GM23338 (cell line): ENCODE results near the gene PRRX1. TPM values are rescaled to one million over a fixed set of nuclear protein-coding genes. Genes with fewer than 3 reads are reported as not detected.
A peak's percentile ranks its signal among the peaks of the same experiment; 100 is the strongest.

Experiments used
- ATAC-seq: fragments of 200-7000 bp; cut with Tn5 transposase; 3 replicates; pipeline ENCODE4 v1.9.1; 2020
- DNase-seq: peaks from one replicate; pipeline ENCODE4 v3.0.0-alpha.2; 2015; ENCODE audit warnings: low spot score
- H2AFZ ChIP-seq: fragments of 200-600 bp; sonication (generic); 2 replicates; pipeline ENCODE4 v1.8.0; 2016; ENCODE audit warnings: antibody characterized with exemption, mild to moderate bottlenecking, moderate library complexity
- H3F3A ChIP-seq: fragments of 200-600 bp; sonication (generic); replicated peaks from 2 replicates; pipeline ENCODE4 v1.8.0; 2017; ENCODE audit warnings: antibody characterized with exemption, mixed run types, low read depth
- H3K27ac ChIP-seq: fragments of 200-600 bp; sonication (generic); 2 replicates; pipeline ENCODE4 v1.6.1; 2016; ENCODE audit warnings: low read depth
- H3K27me3 ChIP-seq: fragments of 200-600 bp; sonication (generic); 2 replicates; pipeline ENCODE4 v1.8.0; 2016; ENCODE audit warnings: mild to moderate bottlenecking, mixed run types, moderate library complexity; ENCODE audit not compliant: insufficient read depth
- H3K36me3 ChIP-seq: fragments of 200-600 bp; sonication (generic); 2 replicates; pipeline ENCODE4 v1.8.0; 2016; ENCODE audit warnings: mild to moderate bottlenecking; ENCODE audit not compliant: insufficient read depth
- H3K4me1 ChIP-seq: fragments of 200-600 bp; sonication (generic); 2 replicates; pipeline ENCODE4 v1.8.0; 2016; ENCODE audit warnings: mild to moderate bottlenecking, moderate library complexity; ENCODE audit not compliant: insufficient read depth
- H3K4me2 ChIP-seq: fragments of 200-600 bp; sonication (generic); 2 replicates; pipeline ENCODE4 v1.7.1; 2017; ENCODE audit warnings: mixed run types
- H3K4me3 ChIP-seq: fragments of 200-600 bp; sonication (generic); 2 replicates; pipeline ENCODE4 v1.6.1; 2016; ENCODE audit warnings: mixed run types
- H3K79me2 ChIP-seq: fragments of 200-600 bp; sonication (generic); replicated peaks from 2 replicates; pipeline ENCODE4 v1.8.0; 2017; ENCODE audit warnings: mild to moderate bottlenecking; ENCODE audit not compliant: insufficient read depth
- H3K9me2 ChIP-seq: fragments of 200-600 bp; sonication (generic); 2 replicates; pipeline ENCODE4 v1.8.0; 2017; ENCODE audit not compliant: insufficient read depth
- H4K20me1 ChIP-seq: fragments of 200-600 bp; sonication (generic); replicated peaks from 2 replicates; pipeline ENCODE4 v1.8.0; 2017; ENCODE audit warnings: mild to moderate bottlenecking; ENCODE audit not compliant: insufficient read depth
- H3K27ac Mint-ChIP-seq: 2 replicates; pipeline ENCODE4 v1.8.0; 2020; ENCODE audit warnings: inconsistent platforms, mild to moderate bottlenecking, moderate library complexity, mixed read lengths
- H3K27me3 Mint-ChIP-seq: 3 replicates; pipeline ENCODE4 v1.8.0; 2022; ENCODE audit warnings: low read depth, mild to moderate bottlenecking, moderate library complexity, mixed read lengths, inconsistent platforms; ENCODE audit not compliant: insufficient read depth, poor library complexity
- H3K36me3 Mint-ChIP-seq: 3 replicates; pipeline ENCODE4 v1.8.0; 2021; ENCODE audit warnings: low read depth, mild to moderate bottlenecking, inconsistent platforms, moderate library complexity, mixed read lengths
- H3K4me1 Mint-ChIP-seq: 3 replicates; pipeline ENCODE4 v1.8.0; 2020; ENCODE audit warnings: mild to moderate bottlenecking, inconsistent platforms, mixed read lengths
- H3K4me3 Mint-ChIP-seq: 3 replicates; pipeline ENCODE4 v1.8.0; 2021; ENCODE audit warnings: moderate library complexity, mild to moderate bottlenecking, inconsistent platforms, mixed read lengths
- H3K9me3 Mint-ChIP-seq: 3 replicates; pipeline ENCODE4 v1.8.0; 2020; ENCODE audit warnings: moderate library complexity, mild to moderate bottlenecking, inconsistent platforms, mixed read lengths
- EZH2 ChIP-seq: fragments of 200-600 bp; sonication (generic); IDR thresholded peaks from one replicate; pipeline ENCODE4 v1.8.0; 2017; ENCODE audit warnings: antibody characterized with exemption, mild to moderate bottlenecking, low read depth; ENCODE audit not compliant: unreplicated experiment
- EZH2phosphoT487 ChIP-seq: fragments of 200-600 bp; sonication (generic); IDR thresholded peaks from one replicate; pipeline ENCODE4 v1.8.1; 2018; ENCODE audit warnings: antibody characterized with exemption; ENCODE audit not compliant: unreplicated experiment
- NANOG ChIP-seq: IDR thresholded peaks from 2 replicates; pipeline ENCODE4 v1.6.1; 2016; ENCODE audit warnings: antibody characterized with exemption, borderline replicate concordance
- STAT1 ChIP-seq: IDR thresholded peaks from one replicate; pipeline ENCODE4 v1.6.1; 2016; ENCODE audit warnings: antibody characterized with exemption; ENCODE audit not compliant: unreplicated experiment
- ZNF114 ChIP-seq: fragments of 250-450 bp; sonication (Bioruptor Pico); IDR thresholded peaks from 2 replicates; pipeline ENCODE4 v1.5.0; 2020; ENCODE audit warnings: mild to moderate bottlenecking, moderate library complexity
- ZNF331 ChIP-seq: fragments of 250-450 bp; sonication (Bioruptor Pico); IDR thresholded peaks from 2 replicates; pipeline ENCODE4 v1.5.0; 2020; ENCODE audit warnings: low read depth, mild to moderate bottlenecking, moderate library complexity
- long read RNA-seq: library from polyadenylated mRNA; unstranded; transcript quantifications from one replicate; pipeline ENCODE4 v2.0.0, GENCODE V29; 2020; ENCODE audit not compliant: unreplicated experiment
- polyA plus RNA-seq: library from polyadenylated mRNA; unstranded; fragments of >200 nt; fragmentation: Nextera tagmentation; extraction: Ambion mirVana; gene quantifications from 2 replicates; pipeline ENCODE4 v1.2.1, GENCODE V29; 2016
- total RNA-seq: library from RNA; depleted of rRNA; stranded (reverse); fragments of >200 nt; shearing (Covaris generic); gene quantifications from 2 replicates; pipeline ENCODE4 v1.2.3, GENCODE V29; 2014; rRNA removed
- TF ChIP-seq, protein P1 (sequence below): fragments of 250-450 bp; sonication (Bioruptor Pico); IDR thresholded peaks from 2 replicates; pipeline ENCODE4 v1.5.0; 2020; ENCODE audit warnings: mild to moderate bottlenecking, moderate library complexity

PRRX1 gene
- total RNA-seq, result not detected in 2 replicates
- polyA plus RNA-seq, result 0.58 TPM in 1 of 2 replicates, not detected in the other
- long read RNA-seq, result 0 reads

DNA sequence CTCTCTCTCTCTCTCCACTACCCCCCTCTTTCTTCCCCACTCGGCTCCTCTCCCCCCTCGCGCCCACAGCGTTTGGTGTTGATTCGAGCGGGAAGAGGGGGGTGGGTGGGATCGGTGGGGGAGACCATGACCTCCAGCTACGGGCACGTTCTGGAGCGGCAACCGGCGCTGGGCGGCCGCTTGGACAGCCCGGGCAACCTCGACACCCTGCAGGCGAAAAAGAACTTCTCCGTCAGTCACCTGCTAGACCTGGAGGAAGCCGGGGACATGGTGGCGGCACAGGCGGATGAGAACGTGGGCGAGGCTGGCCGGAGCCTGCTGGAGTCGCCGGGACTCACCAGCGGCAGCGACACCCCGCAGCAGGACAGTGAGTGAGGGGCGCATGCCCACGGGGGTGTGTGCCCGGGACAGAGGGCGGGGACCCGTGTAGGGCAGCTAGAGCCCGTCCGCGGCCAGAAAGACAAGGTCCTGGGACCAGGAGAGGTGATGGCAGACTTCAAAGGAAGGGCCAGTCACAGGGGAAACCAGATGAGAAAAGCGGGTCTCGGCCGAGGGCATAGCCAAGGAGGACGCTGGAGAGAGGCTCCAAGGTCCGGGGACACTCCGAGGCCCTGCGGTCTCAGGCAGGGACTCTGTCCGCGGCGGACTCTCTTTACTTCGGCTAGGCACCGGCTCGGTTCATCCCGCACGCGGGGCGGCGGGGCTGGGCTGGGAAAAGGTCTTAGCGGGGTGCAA is at the start of gene PRRX1:
Gene PRRX1 (plus strand): TSS at position 39 of the 735 bp plus-strand sequence. CDS start 88 bp downstream, at position 127.
- Histone ChIP-seq H3K27me3 (peaks cover 100% of the 10 kb centered on the region), H3K4me2 (peak within 1 kb of the TSS; percentile 85), H3F3A (peaks cover 18% of the 10 kb centered on the region), H3K9me2 (no peaks in the 10 kb centered on the region), H3K4me3 (peak within 1 kb of the TSS; percentile 79), H3K79me2 (no peaks in the 10 kb centered on the region), H2AFZ (peak within 1 kb of the TSS; percentile 95), H4K20me1 (peaks cover 24% of the 10 kb centered on the region), H3K27ac (no peak within 1 kb of the TSS), H3K4me1 (peaks cover 70% of the 10 kb centered on the region), H3K36me3 (no peaks in the 10 kb centered on the region)
- Mint-ChIP-seq H3K9me3 (peaks cover 8% of the 10 kb centered on the region; the same call in 2 of the 3 replicates), H3K4me1 (peaks cover 56% of the 10 kb centered on the region), H3K27ac (no peak within 1 kb of the TSS), H3K27me3 (peaks cover 100% of the 10 kb centered on the region), H3K36me3 (no peaks in the 10 kb centered on the region; the same call in 2 of the 3 replicates), H3K4me3 (peak within 1 kb of the TSS; percentile 67)
- TF ChIP-seq, protein P1, sequence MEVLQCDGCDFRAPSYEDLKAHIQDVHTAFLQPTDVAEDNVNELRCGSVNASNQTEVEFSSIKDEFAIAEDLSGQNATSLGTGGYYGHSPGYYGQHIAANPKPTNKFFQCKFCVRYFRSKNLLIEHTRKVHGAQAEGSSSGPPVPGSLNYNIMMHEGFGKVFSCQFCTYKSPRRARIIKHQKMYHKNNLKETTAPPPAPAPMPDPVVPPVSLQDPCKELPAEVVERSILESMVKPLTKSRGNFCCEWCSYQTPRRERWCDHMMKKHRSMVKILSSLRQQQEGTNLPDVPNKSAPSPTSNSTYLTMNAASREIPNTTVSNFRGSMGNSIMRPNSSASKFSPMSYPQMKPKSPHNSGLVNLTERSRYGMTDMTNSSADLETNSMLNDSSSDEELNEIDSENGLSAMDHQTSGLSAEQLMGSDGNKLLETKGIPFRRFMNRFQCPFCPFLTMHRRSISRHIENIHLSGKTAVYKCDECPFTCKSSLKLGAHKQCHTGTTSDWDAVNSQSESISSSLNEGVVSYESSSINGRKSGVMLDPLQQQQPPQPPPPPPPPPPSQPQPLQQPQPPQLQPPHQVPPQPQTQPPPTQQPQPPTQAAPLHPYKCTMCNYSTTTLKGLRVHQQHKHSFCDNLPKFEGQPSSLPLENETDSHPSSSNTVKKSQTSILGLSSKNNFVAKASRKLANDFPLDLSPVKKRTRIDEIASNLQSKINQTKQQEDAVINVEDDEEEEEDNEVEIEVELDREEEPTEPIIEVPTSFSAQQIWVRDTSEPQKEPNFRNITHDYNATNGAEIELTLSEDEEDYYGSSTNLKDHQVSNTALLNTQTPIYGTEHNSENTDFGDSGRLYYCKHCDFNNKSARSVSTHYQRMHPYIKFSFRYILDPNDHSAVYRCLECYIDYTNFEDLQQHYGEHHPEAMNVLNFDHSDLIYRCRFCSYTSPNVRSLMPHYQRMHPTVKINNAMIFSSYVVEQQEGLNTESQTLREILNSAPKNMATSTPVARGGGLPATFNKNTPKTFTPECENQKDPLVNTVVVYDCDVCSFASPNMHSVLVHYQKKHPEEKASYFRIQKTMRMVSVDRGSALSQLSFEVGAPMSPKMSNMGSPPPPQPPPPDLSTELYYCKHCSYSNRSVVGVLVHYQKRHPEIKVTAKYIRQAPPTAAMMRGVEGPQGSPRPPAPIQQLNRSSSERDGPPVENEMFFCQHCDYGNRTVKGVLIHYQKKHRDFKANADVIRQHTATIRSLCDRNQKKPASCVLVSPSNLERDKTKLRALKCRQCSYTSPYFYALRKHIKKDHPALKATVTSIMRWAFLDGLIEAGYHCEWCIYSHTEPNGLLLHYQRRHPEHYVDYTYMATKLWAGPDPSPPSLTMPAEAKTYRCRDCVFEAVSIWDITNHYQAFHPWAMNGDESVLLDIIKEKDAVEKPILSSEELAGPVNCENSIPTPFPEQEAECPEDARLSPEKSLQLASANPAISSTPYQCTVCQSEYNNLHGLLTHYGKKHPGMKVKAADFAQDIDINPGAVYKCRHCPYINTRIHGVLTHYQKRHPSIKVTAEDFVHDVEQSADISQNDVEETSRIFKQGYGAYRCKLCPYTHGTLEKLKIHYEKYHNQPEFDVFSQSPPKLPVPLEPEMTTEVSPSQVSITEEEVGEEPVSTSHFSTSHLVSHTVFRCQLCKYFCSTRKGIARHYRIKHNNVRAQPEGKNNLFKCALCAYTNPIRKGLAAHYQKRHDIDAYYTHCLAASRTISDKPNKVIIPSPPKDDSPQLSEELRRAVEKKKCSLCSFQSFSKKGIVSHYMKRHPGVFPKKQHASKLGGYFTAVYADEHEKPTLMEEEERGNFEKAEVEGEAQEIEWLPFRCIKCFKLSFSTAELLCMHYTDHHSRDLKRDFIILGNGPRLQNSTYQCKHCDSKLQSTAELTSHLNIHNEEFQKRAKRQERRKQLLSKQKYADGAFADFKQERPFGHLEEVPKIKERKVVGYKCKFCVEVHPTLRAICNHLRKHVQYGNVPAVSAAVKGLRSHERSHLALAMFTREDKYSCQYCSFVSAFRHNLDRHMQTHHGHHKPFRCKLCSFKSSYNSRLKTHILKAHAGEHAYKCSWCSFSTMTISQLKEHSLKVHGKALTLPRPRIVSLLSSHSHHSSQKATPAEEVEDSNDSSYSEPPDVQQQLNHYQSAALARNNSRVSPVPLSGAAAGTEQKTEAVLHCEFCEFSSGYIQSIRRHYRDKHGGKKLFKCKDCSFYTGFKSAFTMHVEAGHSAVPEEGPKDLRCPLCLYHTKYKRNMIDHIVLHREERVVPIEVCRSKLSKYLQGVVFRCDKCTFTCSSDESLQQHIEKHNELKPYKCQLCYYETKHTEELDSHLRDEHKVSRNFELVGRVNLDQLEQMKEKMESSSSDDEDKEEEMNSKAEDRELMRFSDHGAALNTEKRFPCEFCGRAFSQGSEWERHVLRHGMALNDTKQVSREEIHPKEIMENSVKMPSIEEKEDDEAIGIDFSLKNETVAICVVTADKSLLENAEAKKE, result no peak
- TF ChIP-seq ZNF331 (no peak), EZH2 (peak; percentile 82), ZNF114 (CRISPR knock-in tag) (no peak), NANOG (no peak), EZH2phosphoT487 (peak; percentile 54), STAT1 (no peak)
- DNase-seq (peak; percentile 33), ATAC-seq (peak; percentile 5)
